Occipital lobe (tissue), 2 donors: ENCODE results near the gene PTBP2. TPM values are rescaled to one million over a fixed set of nuclear protein-coding genes. Genes with fewer than 3 reads are reported as not detected.

ENCODE experiments used
- DNase-seq: peaks from one replicate; lab custom pipeline; 2025; lab: John Stamatoyannopoulos, UW
- total RNA-seq: library from RNA; depleted of rRNA; stranded (reverse); fragments of >200 nt; gene quantifications from one replicate; pipeline ENCODE4 v1.2.3, GENCODE V29; 2014

The PTBP2 gene
- total RNA-seq, 1 donor from 2014 or later = 420 TPM

DNA sequence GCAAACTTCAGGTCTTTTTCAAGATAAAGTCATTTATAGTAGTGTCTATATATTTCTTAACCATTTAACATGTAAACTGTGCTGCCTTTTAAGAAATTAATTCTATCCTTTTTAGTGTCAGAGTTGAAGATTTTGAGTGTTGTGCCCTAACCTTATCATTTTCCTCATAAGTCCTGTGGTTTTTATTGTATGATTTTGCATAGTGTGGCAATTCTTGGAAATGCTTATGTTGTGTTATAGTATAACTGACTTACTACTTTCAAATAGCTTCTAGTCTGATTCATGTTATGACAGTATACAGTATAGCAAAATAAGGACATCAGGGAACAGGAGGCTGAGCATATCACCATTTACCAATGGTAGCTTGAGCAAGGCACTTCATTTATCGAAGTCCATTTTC, 99.1 kb downstream of the PTBP2 start:
- no peak for DNase-seq

DNA sequence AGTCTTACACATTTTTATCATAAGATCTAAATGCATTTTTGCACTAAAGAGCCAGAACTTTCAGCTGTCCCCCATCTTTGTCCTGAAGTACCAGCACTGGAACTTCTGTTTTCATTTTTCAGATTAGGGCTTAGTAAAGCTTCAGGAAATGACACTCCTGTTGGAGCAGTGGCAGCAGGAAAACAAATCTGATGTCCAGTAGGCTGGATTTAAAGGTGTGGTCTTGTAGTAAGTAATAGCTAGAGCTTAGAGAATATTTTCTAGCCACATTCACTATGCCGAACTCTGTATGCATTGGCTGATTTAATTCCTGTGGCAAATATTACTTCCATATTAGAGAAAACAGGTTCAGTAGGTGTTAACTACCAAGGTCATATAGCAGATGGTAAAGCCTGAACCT, 103.6 kb downstream of the PTBP2 start:
- DNase-seq = no peak

GRCh38 chr1:96825950-96826576, 104.5 kb downstream of the PTBP2 start:
- no peak for DNase-seq

DNA sequence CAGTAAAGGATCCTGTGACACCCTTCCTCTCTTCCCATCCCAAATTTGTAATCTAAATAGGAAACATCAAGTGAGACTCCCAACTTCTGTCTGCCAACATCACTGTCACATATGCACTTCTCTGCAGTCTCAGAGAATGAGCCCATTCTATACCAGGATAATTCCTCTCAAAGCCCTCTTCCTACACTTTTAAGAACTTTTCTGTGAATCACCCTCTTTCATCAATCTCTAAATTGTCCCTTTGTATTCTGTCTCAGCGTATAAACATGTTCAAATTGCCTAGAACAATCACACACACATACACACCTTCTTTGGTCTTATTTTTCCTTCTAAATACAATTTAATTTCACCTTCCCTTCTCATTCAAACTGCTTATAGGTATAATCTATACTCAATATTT, 111.8 kb downstream of the PTBP2 start:
- DNase-seq = no peak

DNA sequence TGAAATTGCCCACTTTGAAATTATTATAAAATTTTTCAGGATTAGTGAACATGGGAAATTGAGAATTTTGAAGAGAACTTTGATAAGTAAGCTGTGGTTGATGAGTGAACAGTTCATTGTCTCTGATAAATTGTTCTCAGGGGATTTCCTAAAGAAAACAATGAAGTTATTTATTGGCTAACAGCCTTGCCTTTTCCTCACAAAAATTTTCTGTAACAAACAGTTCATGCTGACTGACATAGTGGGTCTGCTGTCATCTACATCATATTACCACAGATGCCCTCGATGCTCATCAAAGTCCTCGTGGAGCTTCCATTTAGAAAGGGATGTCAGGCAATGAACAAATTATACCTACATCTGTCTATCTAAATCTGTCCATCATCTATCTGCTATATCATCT, 113.4 kb downstream of the PTBP2 start:
- DNase-seq = no peak

DNA sequence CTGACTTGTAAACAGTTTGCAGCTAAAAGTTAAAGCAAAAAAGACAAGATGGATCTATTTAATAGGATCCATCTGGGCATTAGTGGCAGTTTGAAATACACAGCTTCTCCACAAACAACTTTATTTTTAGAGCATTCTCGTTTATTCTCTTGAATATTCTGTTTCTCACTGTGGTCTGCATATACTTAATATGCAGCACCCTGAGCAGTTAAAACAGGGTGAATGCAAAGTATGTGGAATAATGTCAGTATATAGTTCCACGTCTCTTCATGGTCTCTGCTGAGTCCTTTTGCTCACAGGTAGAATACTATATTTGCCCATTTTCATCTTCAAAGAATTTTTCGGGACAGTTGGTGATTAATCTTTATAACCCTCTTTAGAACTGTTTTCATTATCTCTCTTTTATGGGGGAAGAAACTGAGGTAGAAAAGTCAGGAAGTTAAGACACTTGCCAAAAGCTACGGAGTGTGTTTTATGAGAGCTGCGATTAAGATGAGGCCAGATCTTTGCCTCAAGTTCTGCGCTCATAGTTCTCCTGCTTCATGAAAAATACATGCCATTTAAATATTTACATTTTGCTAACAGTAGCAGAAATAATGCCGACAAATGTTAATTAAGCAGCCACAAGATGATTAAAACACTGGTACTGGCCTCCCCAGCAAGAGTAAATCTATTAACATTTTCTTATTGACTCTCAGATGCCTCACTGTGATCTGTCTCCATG, 115.6 kb downstream of the PTBP2 start:
- no peak for DNase-seq

GRCh38 chr1:96837781-96838216, 116.2 kb downstream of the PTBP2 start:
- DNase-seq = no peak

- no peak for DNase-seq
These were observed 118.8 kb downstream of the PTBP2 start for GRCh38 chr1:96840396-96840795.

DNA sequence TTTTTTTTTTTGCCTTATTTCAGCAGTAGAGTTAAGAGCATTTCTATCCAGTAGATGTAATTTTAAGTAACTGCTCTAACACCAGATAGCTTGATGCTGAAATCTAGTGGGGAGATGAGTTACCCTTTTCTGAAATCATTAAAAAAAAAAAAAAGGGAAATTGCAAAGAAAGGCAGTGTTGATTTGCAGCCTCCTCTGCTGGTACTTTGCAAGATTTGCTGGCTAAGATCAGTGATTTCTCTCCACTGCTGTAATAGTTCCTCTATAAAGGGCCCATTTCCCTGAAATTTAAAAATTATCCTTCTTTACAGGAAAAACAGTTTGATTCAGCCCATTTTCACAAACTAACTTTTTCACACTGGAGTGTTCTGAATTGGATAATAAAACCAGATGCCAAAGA, 120.6 kb downstream of the PTBP2 start:
- DNase-seq = no peak

- DNase-seq = no peak
These were observed 121.6 kb downstream of the PTBP2 start for GRCh38 chr1:96843196-96843595.

DNA sequence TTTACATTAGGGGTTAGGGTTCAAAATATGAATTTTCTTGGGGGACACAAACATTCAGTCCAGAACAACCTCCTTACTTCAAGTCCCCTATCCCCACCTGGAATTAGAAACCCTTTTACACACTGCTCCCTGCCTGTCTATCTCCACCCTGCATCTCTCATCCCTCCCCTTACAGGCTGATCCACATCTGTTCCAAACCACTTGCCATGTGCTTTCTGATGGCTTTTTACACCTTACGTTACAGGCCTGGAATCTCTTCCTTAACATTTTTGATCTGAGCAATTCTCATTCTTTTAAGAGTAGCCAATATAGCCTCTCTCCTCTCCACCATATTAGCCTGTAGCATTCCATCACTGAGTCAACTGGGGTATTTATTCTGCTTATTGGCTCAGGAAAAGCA, 122.0 kb downstream of the PTBP2 start:
- no peak for DNase-seq

GRCh38 chr1:96845464-96845863, 123.9 kb downstream of the PTBP2 start:
- DNase-seq = no peak

- no peak for DNase-seq
These were observed 140.3 kb downstream of the PTBP2 start for GRCh38 chr1:96861836-96862235.

GRCh38 chr1:96863449-96863848, 141.9 kb downstream of the PTBP2 start:
- no peak for DNase-seq
